ENCODE measurements around the gene SPPL2B. TPM values are rescaled to one million over a fixed set of nuclear protein-coding genes. Genes with fewer than 3 reads are reported as not detected.

The SPPL2B gene
- total RNA-seq, 6 donors from 2014 or later: 38.3 to 268 (median 61.7) TPM

DNA sequence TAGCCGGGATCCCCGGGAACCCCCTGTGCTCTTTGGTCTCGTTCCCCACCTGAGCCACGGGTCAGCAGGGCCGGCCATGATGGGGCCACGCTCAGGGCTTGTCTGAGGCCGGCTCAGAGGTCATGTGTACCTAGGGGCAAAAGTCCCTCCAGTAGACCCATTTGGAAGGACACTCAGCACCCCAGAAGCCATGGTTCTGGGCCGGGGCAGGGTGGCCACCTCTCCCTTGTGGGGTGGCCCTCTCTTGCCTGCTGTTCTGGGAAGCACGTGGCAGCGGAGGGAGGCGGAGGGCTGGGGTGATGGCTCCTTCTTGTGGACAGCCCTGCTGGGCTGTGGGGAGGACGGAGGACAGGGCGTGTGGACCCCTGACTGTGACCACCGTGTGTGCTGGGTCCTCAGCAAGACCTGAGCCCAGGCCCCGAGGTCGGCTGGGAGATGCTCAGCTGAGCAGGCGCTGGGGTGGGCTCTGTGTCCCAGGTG lies 40.1 kb upstream of the SPPL2B start:
- WGBS, 2 donors: 89% methylated on average over 14 to 15 of the region's 17 CpGs
- Histone ChIP-seq H3K4me1 (peaks cover 22 to 33% (median 31%) of the 10 kb centered on the region in 4 donors), H3K4me3 (no peak overlapping the region), H3K27ac (peak overlapping the region; percentile 86 to 87 (median 87)), H3K9me3 (no peaks in the 10 kb centered on the region), H3K27me3 (peaks cover 0 to 30% (median 22%) of the 10 kb centered on the region in 4 donors), H3K36me3 (no peaks in the 10 kb centered on the region)
- TF ChIP-seq, protein P1, sequence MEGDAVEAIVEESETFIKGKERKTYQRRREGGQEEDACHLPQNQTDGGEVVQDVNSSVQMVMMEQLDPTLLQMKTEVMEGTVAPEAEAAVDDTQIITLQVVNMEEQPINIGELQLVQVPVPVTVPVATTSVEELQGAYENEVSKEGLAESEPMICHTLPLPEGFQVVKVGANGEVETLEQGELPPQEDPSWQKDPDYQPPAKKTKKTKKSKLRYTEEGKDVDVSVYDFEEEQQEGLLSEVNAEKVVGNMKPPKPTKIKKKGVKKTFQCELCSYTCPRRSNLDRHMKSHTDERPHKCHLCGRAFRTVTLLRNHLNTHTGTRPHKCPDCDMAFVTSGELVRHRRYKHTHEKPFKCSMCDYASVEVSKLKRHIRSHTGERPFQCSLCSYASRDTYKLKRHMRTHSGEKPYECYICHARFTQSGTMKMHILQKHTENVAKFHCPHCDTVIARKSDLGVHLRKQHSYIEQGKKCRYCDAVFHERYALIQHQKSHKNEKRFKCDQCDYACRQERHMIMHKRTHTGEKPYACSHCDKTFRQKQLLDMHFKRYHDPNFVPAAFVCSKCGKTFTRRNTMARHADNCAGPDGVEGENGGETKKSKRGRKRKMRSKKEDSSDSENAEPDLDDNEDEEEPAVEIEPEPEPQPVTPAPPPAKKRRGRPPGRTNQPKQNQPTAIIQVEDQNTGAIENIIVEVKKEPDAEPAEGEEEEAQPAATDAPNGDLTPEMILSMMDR (IDR thresholded peaks at IDR 0.05): no peak
- TF ChIP-seq POLR2A (IDR thresholded peaks at IDR 0.05) (no peak), EP300 (IDR thresholded peaks at IDR 0.05) (no peak), POLR2AphosphoS5 (IDR thresholded peaks at IDR 0.05) (no peak)
- ATAC-seq (ENCODE audit: low FRiP score in 2 of 2): no peak
- DNase-seq: no peak

DNA sequence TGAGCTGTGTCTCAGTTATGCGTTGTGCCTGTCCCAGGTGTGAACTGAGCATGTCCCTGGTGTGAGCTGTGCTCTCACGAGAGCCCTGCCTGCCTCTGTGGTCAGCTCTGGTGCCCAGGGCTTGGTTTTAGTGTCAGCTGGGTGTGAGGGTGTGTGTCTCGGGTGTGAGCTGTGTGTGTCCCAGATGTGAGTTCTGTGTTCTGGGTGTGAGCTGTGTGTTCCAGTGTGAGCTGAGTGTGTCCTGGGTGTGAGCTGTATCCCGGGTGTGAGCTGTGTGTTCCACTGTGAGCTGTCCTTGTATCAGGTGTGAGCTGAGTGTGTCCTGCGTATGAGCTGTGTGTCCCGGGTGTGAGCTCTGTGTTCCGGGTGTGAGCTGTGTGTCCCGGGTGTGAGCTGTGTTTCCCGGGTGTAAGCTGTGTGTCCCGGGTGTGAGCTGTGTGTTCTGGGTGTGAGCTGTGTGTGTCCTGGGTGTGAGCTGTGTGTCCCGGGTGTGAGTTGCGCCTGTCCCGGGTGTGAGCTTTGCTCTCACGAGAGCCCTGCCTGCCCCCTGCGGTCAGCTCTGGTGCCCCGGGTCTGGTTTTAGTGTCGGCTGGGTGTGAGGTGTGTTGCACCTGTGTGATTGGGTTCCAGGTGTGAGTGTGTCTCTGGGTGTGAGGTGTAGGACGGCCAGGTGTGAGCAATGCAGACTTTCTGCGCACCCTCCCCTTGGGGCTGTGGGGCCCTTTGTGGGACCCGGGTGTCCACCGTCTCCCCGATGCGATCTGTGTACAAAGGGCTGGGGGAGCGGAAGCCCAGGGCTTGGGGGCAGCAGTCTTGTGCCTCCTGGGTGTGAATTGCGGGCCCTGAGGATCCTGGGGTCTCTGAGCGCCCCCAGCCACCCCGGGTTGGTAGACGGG lies 39.4 kb upstream of the SPPL2B start:
- DNase-seq (no peak), ATAC-seq (ENCODE audit: low FRiP score in 2 of 2) (peak in 1 of 2 donors; percentile 27)
- Histone ChIP-seq H3K27ac (peak overlapping the region; percentile 86 to 87 (median 87)), H3K9me3 (no peaks in the 10 kb centered on the region), H3K27me3 (peaks cover 0 to 30% (median 22%) of the 10 kb centered on the region in 4 donors), H3K4me1 (peaks cover 22 to 34% (median 32%) of the 10 kb centered on the region in 4 donors), H3K4me3 (peak overlapping the region in 3 of 4 donors; percentile 47 to 59 (median 51)), H3K36me3 (no peaks in the 10 kb centered on the region)
- TF ChIP-seq POLR2A (IDR thresholded peaks at IDR 0.05) (no peak), POLR2AphosphoS5 (IDR thresholded peaks at IDR 0.05) (no peak), EP300 (IDR thresholded peaks at IDR 0.05) (no peak)
- TF ChIP-seq, protein P1 (IDR thresholded peaks at IDR 0.05): no peak
- WGBS, 2 donors: 33 to 54% methylated on average over 9 to 28 of the region's 28 CpGs

DNA sequence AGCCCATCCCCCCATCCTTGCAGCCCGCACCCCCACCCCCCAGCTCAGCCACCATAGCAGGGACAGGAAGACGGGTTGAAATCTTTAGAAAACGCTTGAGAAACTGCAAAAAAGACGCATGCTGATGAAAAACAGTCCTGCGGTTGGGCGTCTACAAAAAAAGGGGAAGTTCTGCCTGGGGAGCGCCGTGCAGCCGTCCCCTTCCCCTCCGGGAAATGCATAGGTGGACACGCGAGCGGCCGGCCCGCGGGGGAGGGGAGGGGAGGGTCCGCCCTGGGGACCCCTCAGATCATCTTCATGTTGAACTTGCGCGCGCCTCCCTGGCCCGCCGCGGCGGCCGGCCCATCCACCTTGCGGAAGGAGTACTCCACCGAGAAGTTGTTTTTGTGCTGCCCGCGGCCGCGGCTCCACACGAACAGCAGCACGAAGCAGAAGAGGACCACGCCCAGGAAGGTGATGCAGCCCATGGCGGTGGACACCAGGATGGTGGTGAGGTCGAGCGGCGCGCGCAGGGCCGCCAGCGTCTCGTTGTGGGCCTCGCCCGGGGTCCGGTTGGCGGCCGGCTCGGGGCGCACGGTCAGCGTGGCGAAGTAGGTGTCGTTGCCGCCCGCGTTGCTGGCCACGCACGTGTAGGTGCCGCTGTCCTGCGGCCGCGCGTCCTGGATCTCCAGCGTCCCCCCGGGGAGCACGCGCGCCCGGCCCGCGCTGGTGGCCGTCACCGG lies 38.6 kb upstream of the SPPL2B start:
- peak; percentile 70 to 92 for DNase-seq
- Histone ChIP-seq H3K4me1 (peaks cover 23 to 42% (median 39%) of the 10 kb centered on the region in 4 donors), H3K36me3 (no peaks in the 10 kb centered on the region), H3K27ac (peak overlapping the region; percentile 86 to 87 (median 87)), H3K9me3 (no peaks in the 10 kb centered on the region), H3K27me3 (peaks cover 0 to 30% (median 22%) of the 10 kb centered on the region in 4 donors), H3K4me3 (peak overlapping the region in 3 of 4 donors; percentile 47 to 59 (median 51))
- 1% methylated on average over 22 to 35 of the region's 74 CpGs for WGBS, 2 donors
- TF ChIP-seq POLR2A (IDR thresholded peaks at IDR 0.05) (peak in 2 of 4 donors; percentile 26 to 34), POLR2AphosphoS5 (IDR thresholded peaks at IDR 0.05) (peak in 1 of 2 donors; percentile 6), EP300 (IDR thresholded peaks at IDR 0.05) (no peak)
- ATAC-seq (ENCODE audit: low FRiP score in 2 of 2): peak; percentile 50 to 60

DNA sequence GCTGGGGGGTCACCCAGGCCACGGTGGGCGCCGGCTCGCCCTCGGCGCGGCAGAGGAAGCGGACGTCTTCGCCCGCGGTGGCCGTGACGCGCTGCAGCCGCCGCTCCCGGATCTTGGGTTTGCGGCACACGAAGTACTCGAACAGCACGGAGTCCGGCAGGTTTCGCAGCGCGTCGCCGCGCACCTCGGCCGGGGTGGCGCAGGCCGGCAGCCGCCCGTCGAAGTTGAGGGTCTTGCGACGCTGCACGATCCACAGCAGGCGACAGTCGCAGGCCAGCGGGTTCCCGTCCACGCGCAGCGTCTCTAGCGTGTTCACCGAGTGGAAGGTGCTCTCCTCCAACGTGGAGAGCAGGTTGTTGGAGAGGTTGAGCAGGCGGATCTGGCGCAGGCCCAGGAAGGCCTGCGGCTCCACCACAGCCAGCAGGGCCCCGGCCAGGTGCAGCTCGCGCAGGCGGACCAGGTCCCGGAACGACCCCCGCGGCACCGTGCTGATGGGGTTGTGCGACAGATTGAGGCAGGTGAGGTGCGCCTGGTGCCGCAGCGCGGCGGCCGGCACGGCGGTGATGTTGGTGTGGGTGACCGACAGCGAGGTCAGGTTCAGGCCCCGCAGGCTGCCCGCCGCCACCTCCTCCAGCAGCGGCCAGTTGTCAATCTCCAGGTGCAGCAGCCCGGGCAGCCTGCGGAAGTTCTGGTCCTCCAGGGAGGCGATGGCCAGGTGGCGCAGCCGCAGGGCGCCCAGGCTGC lies 37.9 kb upstream of the SPPL2B start:
- ATAC-seq (ENCODE audit: low FRiP score in 2 of 2) (peak in 1 of 2 donors; percentile 5), DNase-seq (peak in 1 of 2 donors; percentile 90)
- H3K9me3 ChIP-seq: no peaks in the 10 kb centered on the region
- no peak for TF ChIP-seq EP300 (IDR thresholded peaks at IDR 0.05)
- TF ChIP-seq, protein P1 (IDR thresholded peaks at IDR 0.05): peak in 1 of 6 experiments; percentile 2
- WGBS, 2 donors: 0 to 3% methylated on average over 1 to 52 of the region's 82 CpGs
- H3K4me1 ChIP-seq: peaks cover 25 to 42% (median 40%) of the 10 kb centered on the region in 4 donors
- peak overlapping the region; percentile 14 to 59 (median 49) for H3K4me3 ChIP-seq
- H3K27ac ChIP-seq: peak overlapping the region; percentile 86 to 87 (median 87)
- H3K27me3 ChIP-seq: peaks cover 0 to 30% (median 22%) of the 10 kb centered on the region in 4 donors
- H3K36me3 ChIP-seq: no peaks in the 10 kb centered on the region

Measured in upper lobe of left lung (tissue), 6 donors.